Measurements from ENCODE around the gene SRA1. TPM values are rescaled to one million over a fixed set of nuclear protein-coding genes. Genes with fewer than 3 reads are reported as not detected.

The SRA1 gene
- total and polyA plus RNA-seq, 2 of the 8 experiments (the other 6 are each of a cell fraction or from before 2014, with no cell fraction given) = 27.4 to 39.4 TPM

DNA sequence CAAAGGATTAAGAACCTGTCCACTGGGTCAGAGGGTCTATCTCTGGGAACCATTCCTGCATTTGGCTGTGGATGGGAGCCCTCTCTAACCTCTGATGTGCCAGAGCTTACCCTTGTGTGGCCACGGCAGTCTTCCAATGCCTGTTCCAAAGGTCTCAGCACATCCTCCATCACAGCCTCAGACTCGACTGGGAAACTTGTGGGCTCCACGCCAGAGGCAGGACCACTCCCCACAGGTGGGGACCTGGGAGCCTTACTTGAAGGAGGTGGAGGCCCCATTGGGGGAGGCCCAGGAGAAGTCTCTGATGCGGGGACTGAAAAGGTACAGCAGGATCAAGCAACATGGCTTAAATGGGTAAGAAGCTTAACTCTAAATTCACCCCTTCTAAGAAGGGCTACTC, 5.4 kb downstream of the SRA1 start:
- no peak for FAIRE-seq
- Histone ChIP-seq H3K27ac (ENCODE audit: low read depth, low read length) (no peak overlapping the region), H4K91ac (replicated peaks; ENCODE audit: insufficient read length, low read length) (no peak overlapping the region), H3K27me3 (replicated peaks in 1 of 4; ENCODE audit: control insufficient read depth in 3 of 4, extremely low read depth in 1 of 4, insufficient read depth in 3 of 4, low read length in 3 of 4) (no peaks in the 10 kb centered on the region), H3K14ac (ENCODE audit: insufficient read length) (no peak overlapping the region), H3K4me1 (replicated peaks in 1 of 4; ENCODE audit: control insufficient read depth in 3 of 4, insufficient read depth in 4 of 4, low read length in 3 of 4) (peaks cover 0 to 18% (median 7%) of the 10 kb centered on the region in 4 experiments; a peak in 5 of 7 replicates), H2BK15ac (ENCODE audit: low read length) (no peak overlapping the region), H3K4ac (replicated peaks; ENCODE audit: insufficient read length, low read depth, low read length) (no peak overlapping the region), H3K79me1 (ENCODE audit: low read depth, low read length) (peaks cover 5% of the 10 kb centered on the region), H3K9ac (replicated peaks in 1 of 4; ENCODE audit: extremely low read depth in 1 of 4, low read depth in 3 of 4, low read length in 3 of 4) (no peak overlapping the region), H4K5ac (ENCODE audit: insufficient read length, low read depth, low read length) (no peak overlapping the region), H2BK5ac (ENCODE audit: low read depth, low read length) (no peak overlapping the region), H2BK20ac (ENCODE audit: low read length) (no peak overlapping the region), H3K4me2 (ENCODE audit: insufficient read depth in 1 of 2, low read depth in 2 of 2, low read length in 2 of 2) (no peak overlapping the region), H4K20me1 (replicated peaks in 1 of 2; ENCODE audit: control insufficient read depth in 1 of 2, insufficient read depth in 2 of 2, low read length in 2 of 2) (peaks cover 0 to 8% of the 10 kb centered on the region in 2 experiments), H3K18ac (ENCODE audit: extremely low read depth, low read length) (no peak overlapping the region), H3K36me3 (ENCODE audit: control insufficient read depth in 2 of 4, insufficient read depth in 4 of 4, low read length in 3 of 4) (peaks cover 11 to 32% (median 25%) of the 10 kb centered on the region in 4 experiments), H3K79me2 (ENCODE audit: control insufficient read depth in 1 of 2, insufficient read depth in 2 of 2, low read length in 2 of 2) (peaks cover 9 to 37% of the 10 kb centered on the region in 2 experiments; a peak in 3 of 4 replicates), H2AFZ (ENCODE audit: low read length) (no peak overlapping the region), H4K8ac (ENCODE audit: extremely low read depth, insufficient read depth, low read length) (no peak overlapping the region), H3K23ac (ENCODE audit: insufficient read length) (no peak overlapping the region), H3K23me2 (ENCODE audit: low read depth, low read length) (peaks cover 9% of the 10 kb centered on the region), H3K4me3 (ENCODE audit: extremely low read depth in 1 of 4, insufficient read depth in 2 of 4, low read depth in 3 of 4, low read length in 4 of 4) (no peak overlapping the region), H2AK5ac (ENCODE audit: low read depth, low read length) (no peak overlapping the region), H3K9me3 (ENCODE audit: insufficient read depth in 2 of 2, low read depth in 1 of 2, low read length in 1 of 2) (no peaks in the 10 kb centered on the region), H3K56ac (replicated peaks; ENCODE audit: insufficient read length, low read depth, low read length) (no peak overlapping the region), H2BK120ac (replicated peaks; ENCODE audit: low read depth, low read length) (no peak overlapping the region), H2BK12ac (ENCODE audit: low read depth, low read length) (no peak overlapping the region)
- ChIA-PET POLR2A (ENCODE audit: partially characterized antibody) (interaction anchor here (1.1 to 14.4 kb wide), 4 partner anchors 7 to 139 kb away, joined by 3 to 191 read pairs (median 86); partner anchors contain the start of genes APBB3, HARS1, IK and NDUFA2), CTCF (ENCODE audit: partially characterized antibody) (interaction anchor here (1.0 to 1.5 kb wide), 2 partner anchors 185 to 189 kb away, joined by 3 read pairs; no protein-coding TSS in a partner anchor)
- WGBS, 2 experiments (ENCODE audit: extremely low coverage in 1 of 2, insufficient coverage in 1 of 2, insufficient read length in 1 of 2, insufficient replicate concordance in 2 of 2, low coverage in 1 of 2, low lambda C conversion rate in 2 of 2, missing lambda C conversion rate in 1 of 2) = 96% methylated on average over 4 of the region's 4 CpGs; no CpG with 5 or more reads in 1 of the 2 experiments
- no peak for DNase-seq (ENCODE audit: low read depth in 1 of 2, low spot score in 2 of 2)
- TF ChIP-seq TEAD4 (IDR thresholded peaks at IDR 0.05; ENCODE audit: low read depth, low read length) (no peak), POU5F1 (IDR thresholded peaks at IDR 0.05; ENCODE audit: low read depth, low read length) (no peak), SIX5 (IDR thresholded peaks at IDR 0.05; ENCODE audit: low read depth, low read length) (no peak), PHF8 (conservative IDR thresholded peaks at IDR 0.05; ENCODE audit: low read depth, low read length) (no peak)

Data from H1 (cell line).